Activated CD4-positive, alpha-beta T cell treated with anti-CD3 and anti-CD28 coated beads, Interleukin-2, amount 10 ng/mL, durations not matched to agents 24 days and 14 days (primary cell): ENCODE data around the gene TMEM138. TPM values are rescaled to one million over a fixed set of nuclear protein-coding genes. Genes with fewer than 3 reads are reported as not detected.

Experiments used
- DNase-seq: peaks from one replicate; pipeline ENCODE4 v3.0.0; 2022
- H3K27ac Mint-ChIP-seq: one replicate; pipeline ENCODE4 v1.8.0; 2022; ENCODE audit warnings: mild to moderate bottlenecking, mixed read lengths
- H3K27me3 Mint-ChIP-seq: one replicate; pipeline ENCODE4 v1.8.0; 2022; ENCODE audit warnings: mixed read lengths
- H3K36me3 Mint-ChIP-seq: one replicate; pipeline ENCODE4 v1.8.0; 2022; ENCODE audit warnings: low read depth, mild to moderate bottlenecking, mixed read lengths
- H3K4me1 Mint-ChIP-seq: one replicate; pipeline ENCODE4 v1.8.0; 2021; ENCODE audit warnings: mixed read lengths
- H3K4me3 Mint-ChIP-seq: one replicate; pipeline ENCODE4 v1.8.0; 2022; ENCODE audit warnings: mild to moderate bottlenecking, moderate library complexity, mixed read lengths
- H3K9me3 Mint-ChIP-seq: one replicate; pipeline ENCODE4 v1.8.0; 2021; ENCODE audit warnings: mixed read lengths
- intact Hi-C: fragments of 100-400 bp; cut with micrococcal nuclease; formaldehyde crosslinking; loops from one replicate; pipeline ENCODE4 v1.15.1; 2023
- total RNA-seq: library from RNA; stranded (reverse); gene quantifications from 2 replicates; pipeline ENCODE4 v1.2.3, GENCODE V29; 2022

The TMEM138 gene
- total RNA-seq, 1 donor from 2014 or later: 69.9 TPM

DNA sequence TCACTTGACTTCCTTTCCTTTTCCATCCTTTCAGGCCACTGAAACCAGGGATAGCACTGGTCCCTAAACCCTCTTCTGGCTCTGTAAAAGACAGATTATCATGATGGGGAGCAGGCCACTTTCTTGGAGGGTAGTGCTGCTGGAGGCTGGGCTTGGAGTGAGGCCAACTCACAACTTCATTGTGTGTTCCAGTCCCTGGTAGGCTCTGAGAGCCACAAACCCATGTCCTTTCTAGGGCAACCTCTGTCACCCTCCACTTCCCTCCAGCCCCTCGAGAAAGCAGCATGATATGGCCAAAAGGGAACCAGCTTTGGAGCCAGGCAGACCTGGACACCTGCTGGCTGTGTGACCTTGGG is 26.8 kb upstream of the TMEM138 start:
- intact Hi-C loops: no loop called here
- DNase-seq: no peak
- Mint-ChIP-seq H3K36me3 (peaks cover 26% of the 10 kb centered on the region), H3K4me3 (no peak overlapping the region), H3K9me3 (no peaks in the 10 kb centered on the region), H3K27me3 (no peaks in the 10 kb centered on the region), H3K27ac (peak overlapping the region; percentile 37), H3K4me1 (peaks cover 39% of the 10 kb centered on the region)

DNA sequence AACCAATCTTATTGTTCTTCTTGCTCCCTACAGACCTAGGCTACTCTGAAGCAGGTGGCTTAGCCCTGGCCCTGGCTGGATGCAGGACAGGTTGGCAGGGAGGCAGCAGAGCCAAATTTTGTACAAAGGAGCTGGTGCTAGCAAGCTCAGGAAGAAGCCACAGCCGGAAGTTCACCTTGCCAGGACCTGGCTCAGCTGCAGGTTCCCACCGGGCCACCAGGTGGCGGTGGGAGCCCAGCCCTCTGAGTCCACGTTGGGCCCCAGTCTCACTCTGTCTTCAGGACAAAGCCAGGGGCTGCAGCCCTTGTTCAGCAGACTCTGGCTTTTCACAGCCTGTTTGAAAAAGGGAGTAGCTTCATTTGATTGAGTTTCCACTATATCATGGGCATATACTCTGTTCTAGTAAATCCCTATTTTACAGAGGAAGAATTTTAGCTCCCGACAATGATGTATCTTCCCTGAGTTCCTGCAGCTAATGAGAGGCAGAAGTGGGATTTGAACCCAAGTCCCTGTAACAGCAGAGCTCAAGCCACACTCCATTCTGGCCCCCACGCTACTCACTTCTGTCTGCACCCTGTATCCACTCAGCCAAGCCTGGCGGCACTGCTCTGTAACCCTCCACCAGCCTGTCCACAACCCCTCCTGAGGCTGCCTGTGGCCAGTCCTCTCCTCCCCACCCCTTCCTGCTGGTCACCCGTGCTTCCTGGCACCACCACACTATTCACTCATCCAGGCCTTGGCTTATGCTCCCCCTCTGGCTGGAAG is 25.8 kb upstream of the TMEM138 start:
- H3K27ac Mint-ChIP-seq: peak overlapping the region; percentile 85
- peaks cover 23% of the 10 kb centered on the region for H3K36me3 Mint-ChIP-seq
- intact Hi-C loops: loop anchor here (1.0 kb wide), 2 partner anchors 49 to 56 kb away; partner anchors contain the start of gene TMEM216
- no peaks in the 10 kb centered on the region for H3K27me3 Mint-ChIP-seq
- DNase-seq: peak; percentile 96
- peak overlapping the region; percentile 40 for H3K4me3 Mint-ChIP-seq
- no peaks in the 10 kb centered on the region for H3K9me3 Mint-ChIP-seq
- peaks cover 32% of the 10 kb centered on the region for H3K4me1 Mint-ChIP-seq

DNA sequence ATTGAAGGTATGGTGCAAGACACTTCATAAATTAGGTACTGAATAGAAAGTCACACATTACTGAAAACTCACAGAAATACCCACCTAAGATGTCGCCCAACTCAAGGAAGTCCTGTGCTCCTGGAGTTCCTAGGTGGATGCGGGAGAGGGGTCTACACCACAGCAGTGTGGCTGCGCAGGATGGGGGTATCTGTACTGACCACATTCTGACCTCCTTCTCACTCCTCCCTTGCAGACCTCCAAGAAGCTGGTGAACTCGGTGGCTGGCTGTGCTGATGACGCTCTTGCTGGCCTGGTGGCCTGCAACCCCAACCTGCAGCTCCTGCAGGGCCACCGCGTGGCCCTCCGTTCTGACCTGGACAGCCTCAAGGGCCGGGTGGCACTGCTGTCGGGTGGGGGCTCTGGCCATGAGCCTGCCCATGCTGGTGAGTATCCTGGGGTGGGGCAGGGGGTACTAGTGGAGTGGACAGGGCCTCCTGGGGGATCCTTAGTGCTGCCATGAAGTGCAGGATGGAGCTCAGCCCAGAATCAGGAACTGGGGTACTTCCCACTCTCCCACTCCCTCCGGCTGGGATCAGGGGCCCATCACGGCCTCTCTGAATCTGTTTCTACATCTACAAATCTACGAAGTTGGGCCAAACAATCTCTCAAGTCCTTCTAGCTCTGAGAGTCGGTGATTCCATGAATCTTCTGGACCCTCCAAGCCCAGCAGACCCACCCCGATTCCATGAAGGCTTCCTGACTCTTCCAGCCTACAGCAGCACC is 24.3 kb upstream of the TMEM138 start:
- Mint-ChIP-seq H3K9me3 (no peaks in the 10 kb centered on the region), H3K4me1 (peaks cover 23% of the 10 kb centered on the region), H3K4me3 (no peak overlapping the region), H3K36me3 (peaks cover 9% of the 10 kb centered on the region), H3K27me3 (no peaks in the 10 kb centered on the region), H3K27ac (no peak overlapping the region)
- no peak for DNase-seq
- intact Hi-C loops: no loop called here

DNA sequence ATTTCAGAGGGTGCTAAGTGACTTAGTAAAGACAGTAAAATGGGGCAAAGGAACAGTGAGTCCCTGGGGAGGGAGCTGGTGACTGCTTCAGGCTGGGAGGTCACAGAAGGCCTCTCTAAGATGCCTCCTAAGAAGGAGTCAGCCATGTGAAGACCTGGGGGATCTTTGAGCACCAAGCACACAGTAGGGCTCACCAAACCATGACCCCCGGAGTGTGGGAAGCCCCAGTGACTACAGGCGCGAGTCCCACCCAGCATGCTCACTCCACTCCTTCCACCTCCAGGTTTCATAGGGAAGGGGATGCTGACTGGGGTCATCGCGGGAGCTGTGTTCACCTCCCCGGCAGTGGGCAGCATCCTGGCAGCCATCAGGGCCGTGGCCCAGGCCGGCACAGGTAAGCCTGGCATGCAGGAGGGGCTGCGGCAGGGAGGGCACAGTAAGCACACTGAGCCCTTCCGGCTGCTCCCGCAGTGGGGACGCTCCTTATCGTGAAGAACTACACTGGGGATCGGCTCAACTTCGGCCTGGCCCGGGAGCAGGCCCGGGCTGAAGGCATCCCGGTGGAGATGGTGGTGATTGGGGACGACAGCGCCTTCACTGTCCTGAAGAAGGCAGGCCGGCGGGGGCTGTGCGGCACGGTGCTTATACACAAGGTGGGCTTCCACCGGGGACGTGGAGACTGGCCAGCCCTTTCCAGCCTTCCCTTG is 23.2 kb upstream of the TMEM138 start:
- H3K27ac Mint-ChIP-seq: no peak overlapping the region
- H3K36me3 Mint-ChIP-seq: peaks cover 7% of the 10 kb centered on the region
- no peaks in the 10 kb centered on the region for H3K27me3 Mint-ChIP-seq
- H3K4me1 Mint-ChIP-seq: peaks cover 16% of the 10 kb centered on the region
- no peak overlapping the region for H3K4me3 Mint-ChIP-seq
- no peak for DNase-seq
- intact Hi-C loops: no loop called here
- no peaks in the 10 kb centered on the region for H3K9me3 Mint-ChIP-seq

DNA sequence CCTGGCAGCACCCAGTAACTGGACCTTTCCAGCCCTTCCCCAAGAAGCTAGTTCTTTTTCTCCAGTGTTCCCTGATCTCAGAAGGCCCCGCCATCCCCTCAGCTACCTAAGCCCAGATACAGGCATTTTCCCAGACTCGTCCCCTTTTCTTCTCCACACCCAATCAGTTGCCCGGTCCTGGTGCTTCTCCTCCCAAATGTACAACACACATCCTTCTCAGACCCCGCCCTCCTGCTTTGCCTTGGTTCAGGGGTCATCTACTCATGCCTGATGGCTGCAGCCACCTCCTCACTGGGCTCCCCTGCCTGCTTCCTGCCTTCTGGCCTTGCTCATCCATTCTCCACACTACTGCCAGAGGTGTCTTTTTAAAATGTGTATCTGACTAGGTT is 22.7 kb upstream of the TMEM138 start:
- intact Hi-C loops: no loop called here
- Mint-ChIP-seq H3K4me3 (no peak overlapping the region), H3K27ac (no peak overlapping the region), H3K9me3 (no peaks in the 10 kb centered on the region), H3K36me3 (peaks cover 7% of the 10 kb centered on the region), H3K4me1 (peaks cover 12% of the 10 kb centered on the region), H3K27me3 (no peaks in the 10 kb centered on the region)
- no peak for DNase-seq

GRCh38 chr11:61340979-61341378 is 21.2 kb upstream of the TMEM138 start:
- peaks cover 9% of the 10 kb centered on the region for H3K36me3 Mint-ChIP-seq
- H3K27me3 Mint-ChIP-seq: no peaks in the 10 kb centered on the region
- intact Hi-C loops: no loop called here
- DNase-seq: no peak
- H3K4me3 Mint-ChIP-seq: no peak overlapping the region
- peaks cover 10% of the 10 kb centered on the region for H3K4me1 Mint-ChIP-seq
- H3K27ac Mint-ChIP-seq: no peak overlapping the region
- H3K9me3 Mint-ChIP-seq: no peaks in the 10 kb centered on the region

- no peak for DNase-seq
- H3K36me3 Mint-ChIP-seq: peaks cover 12% of the 10 kb centered on the region
- no peaks in the 10 kb centered on the region for H3K9me3 Mint-ChIP-seq
- H3K4me1 Mint-ChIP-seq: peaks cover 5% of the 10 kb centered on the region
- no peaks in the 10 kb centered on the region for H3K27me3 Mint-ChIP-seq
- intact Hi-C loops: no loop called here
- H3K4me3 Mint-ChIP-seq: no peak overlapping the region
- no peak overlapping the region for H3K27ac Mint-ChIP-seq
These were observed 20.5 kb upstream of the TMEM138 start for GRCh38 chr11:61341706-61342105.

- intact Hi-C loops: no loop called here
- DNase-seq: no peak
- H3K27me3 Mint-ChIP-seq: no peaks in the 10 kb centered on the region
- no peaks in the 10 kb centered on the region for H3K4me1 Mint-ChIP-seq
- no peak overlapping the region for H3K27ac Mint-ChIP-seq
- H3K36me3 Mint-ChIP-seq: peaks cover 14% of the 10 kb centered on the region
- no peaks in the 10 kb centered on the region for H3K9me3 Mint-ChIP-seq
- no peak overlapping the region for H3K4me3 Mint-ChIP-seq
These were observed 19.9 kb upstream of the TMEM138 start for GRCh38 chr11:61342207-61342803.

GRCh38 chr11:61343792-61344745 is 18.1 kb upstream of the TMEM138 start:
- Mint-ChIP-seq H3K4me1 (no peaks in the 10 kb centered on the region), H3K27me3 (no peaks in the 10 kb centered on the region), H3K27ac (no peak overlapping the region), H3K9me3 (no peaks in the 10 kb centered on the region), H3K4me3 (no peak overlapping the region), H3K36me3 (peaks cover 20% of the 10 kb centered on the region)
- intact Hi-C loops: no loop called here
- DNase-seq: no peak

GRCh38 chr11:61345170-61345610 is 17.0 kb upstream of the TMEM138 start:
- H3K27me3 Mint-ChIP-seq: no peaks in the 10 kb centered on the region
- H3K4me3 Mint-ChIP-seq: no peak overlapping the region
- H3K27ac Mint-ChIP-seq: no peak overlapping the region
- H3K36me3 Mint-ChIP-seq: peaks cover 19% of the 10 kb centered on the region
- no peaks in the 10 kb centered on the region for H3K4me1 Mint-ChIP-seq
- H3K9me3 Mint-ChIP-seq: no peaks in the 10 kb centered on the region
- DNase-seq: no peak
- intact Hi-C loops: no loop called here

GRCh38 chr11:61345954-61346843 is 16.0 kb upstream of the TMEM138 start:
- Mint-ChIP-seq H3K27me3 (no peaks in the 10 kb centered on the region), H3K36me3 (peaks cover 17% of the 10 kb centered on the region), H3K4me3 (no peak overlapping the region), H3K4me1 (no peaks in the 10 kb centered on the region), H3K9me3 (no peaks in the 10 kb centered on the region), H3K27ac (no peak overlapping the region)
- DNase-seq: no peak
- intact Hi-C loops: no loop called here

DNA sequence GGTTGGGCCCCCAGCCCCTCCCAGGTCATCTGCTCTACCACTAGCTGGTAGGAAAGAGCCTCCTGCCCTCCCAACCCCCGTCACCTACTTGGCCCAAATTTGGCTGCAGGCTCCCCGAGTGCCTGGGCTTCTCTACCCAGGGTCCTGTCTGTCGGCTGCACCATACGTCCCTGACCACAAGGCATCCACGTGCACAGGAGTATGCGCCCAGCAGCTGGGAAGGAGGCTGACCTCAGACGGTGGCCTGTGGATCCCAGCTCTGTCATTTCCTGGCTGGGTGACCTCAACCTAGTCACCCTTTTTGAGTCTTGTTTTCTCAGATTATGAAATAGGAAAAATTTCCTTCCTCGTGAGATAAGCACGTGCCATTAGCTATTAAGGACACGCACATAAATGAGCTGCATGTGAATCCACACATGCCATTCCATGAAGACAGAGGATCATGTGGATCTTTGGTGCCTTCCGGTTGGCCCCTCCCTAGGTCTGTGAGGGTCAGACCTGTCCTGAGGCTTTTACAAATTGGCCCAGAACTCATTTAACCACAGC is 14.2 kb upstream of the TMEM138 start:
- Mint-ChIP-seq H3K9me3 (no peaks in the 10 kb centered on the region), H3K36me3 (peaks cover 22% of the 10 kb centered on the region), H3K4me1 (no peaks in the 10 kb centered on the region), H3K4me3 (no peak overlapping the region), H3K27me3 (no peaks in the 10 kb centered on the region), H3K27ac (no peak overlapping the region)
- no peak for DNase-seq
- intact Hi-C loops: no loop called here
